Body of pancreas (tissue), 4 donors: ENCODE measurements around the gene JPT1. TPM values are rescaled to one million over a fixed set of nuclear protein-coding genes. Genes with fewer than 3 reads are reported as not detected.
"Not testable (repeated sequence)": the region's sequence is repeated elsewhere in the genome, so short reads cannot be mapped to it uniquely, and the experiment has no call there.

ENCODE experiments used
- ATAC-seq: fragments of 150-250 bp; one replicate; pipeline ENCODE4 v1.9.1; 2016
- DNase-seq, 4 donors: peaks; one replicate each; pipeline ENCODE4 v3.0.0-alpha.2; 2019
- H3K27ac ChIP-seq, 4 donors: fragments of 200-600 bp; sonication (generic); 1 replicate in 3 of 4; 2 replicates in 1 of 4; pipeline versions ENCODE4 v1.5.1 to v1.6.1; 2016 to 2019; ENCODE audit warnings: mild to moderate bottlenecking in 1 of 4, mixed read lengths in 1 of 4, moderate library complexity in 1 of 4
- H3K27me3 ChIP-seq, 2 donors: fragments of 200-600 bp; sonication (generic); one replicate each; pipeline ENCODE4 v1.6.0; 2016; ENCODE audit warnings: mild to moderate bottlenecking in 1 of 2
- H3K36me3 ChIP-seq, 2 donors: fragments of 200-600 bp; sonication (generic); replicated peaks in 1 of 2; 2 replicates each; pipeline ENCODE4 v1.5.1; 2016; ENCODE audit warnings: low read depth in 2 of 2; ENCODE audit not compliant: insufficient read depth in 1 of 2
- H3K4me1 ChIP-seq: fragments of 200-600 bp; sonication (generic); one replicate; pipeline ENCODE4 v1.6.0; 2016
- H3K4me3 ChIP-seq, 2 donors: fragments of 200-600 bp; sonication (generic); 1 replicate in 1 of 2; 2 replicates in 1 of 2; pipeline ENCODE4 v1.5.1; 2016 to 2019
- H3K9me3 ChIP-seq, 3 donors: fragments of 200-600 bp; sonication (generic); 1 replicate in 2 of 3; 2 replicates in 1 of 3; pipeline ENCODE4 v1.5.1; 2016
- CTCF ChIP-seq, 7 experiments: fragments of 450-650 bp in 4 of 7; fragments of 200-600 bp in 3 of 7; sonication (generic) in 3 of 7; IDR thresholded peaks; one replicate each; pipeline ENCODE4 v1.5.1; 2016 to 2019; ENCODE audit warnings: antibody characterized with exemption in 7 of 7
- POLR2A ChIP-seq, 3 donors: fragments of 450-650 bp; IDR thresholded peaks; one replicate each; pipeline ENCODE4 v1.6.1; 2016; ENCODE audit warnings: antibody characterized with exemption in 3 of 3, mild to moderate bottlenecking in 2 of 3
- WGBS, 2 donors: methylation state at CpG; one replicate each; pipeline ENCODE4 v1.1.5; 2017; 5-methylcytosine and 5-hydroxymethylcytosine counted together
- intact Hi-C: fragments of 100-400 bp; cut with DNase I; formaldehyde crosslinking; loops from one replicate; pipeline ENCODE4 v1.15.1; 2023
- total RNA-seq, 2 donors: library from RNA; depleted of rRNA; stranded (reverse); fragments of >200 nt; gene quantifications; one replicate each; pipeline ENCODE4 v1.1.0, GENCODE V29; 2016

JPT1 gene
- total RNA-seq, 2 donors from 2014 or later, result 17.4 to 42.5 TPM

DNA sequence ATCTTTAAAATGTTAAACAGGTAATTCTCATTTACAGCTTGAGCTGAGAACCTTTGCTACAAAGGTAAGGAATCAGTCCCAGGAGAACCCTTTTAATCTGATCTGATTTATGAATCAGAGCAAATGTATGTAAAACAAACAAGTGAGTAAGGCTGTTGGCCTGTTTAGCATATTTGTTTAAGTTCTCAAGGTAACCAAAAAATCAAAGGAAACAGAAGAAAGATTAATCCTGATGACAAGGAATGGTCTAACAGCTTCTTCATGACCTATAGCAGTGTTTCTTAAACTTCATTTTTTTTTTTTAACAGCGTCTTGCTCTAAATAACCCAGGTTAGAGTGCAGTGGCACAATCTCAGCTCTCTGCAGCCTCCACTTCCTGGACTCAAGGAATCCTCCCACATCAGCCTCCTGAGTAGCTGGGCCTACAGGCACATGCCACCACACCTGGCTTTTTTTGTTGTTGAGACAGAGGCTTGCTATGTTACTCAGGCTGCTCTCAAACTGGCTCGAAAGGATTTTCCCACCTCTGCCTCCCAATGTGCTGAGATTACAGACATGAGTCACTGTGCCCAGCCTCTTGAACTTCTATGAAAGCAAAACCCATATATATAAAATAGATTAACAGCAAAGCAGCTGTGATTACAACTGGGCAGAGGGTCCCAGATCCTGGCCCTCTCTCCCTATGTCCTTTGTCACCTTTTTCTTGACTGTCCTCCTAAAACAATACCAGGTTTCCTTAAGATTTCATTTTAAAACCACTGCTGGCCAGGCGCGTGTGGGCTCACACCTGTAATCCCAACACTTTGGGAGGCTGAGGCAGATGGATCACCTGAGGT lies 5.1 kb upstream of the JPT1 start:
- DNase-seq, result no peak
- 91 to 93% methylated on average over 4 of the region's 4 CpGs for WGBS, 2 donors
- Histone ChIP-seq H3K27me3 (no peaks in the 10 kb centered on the region), H3K27ac (no peak overlapping the region), H3K4me3 (no peak overlapping the region), H3K9me3 (no peaks in the 10 kb centered on the region), H3K4me1 (peaks cover 5% of the 10 kb centered on the region), H3K36me3 (no peaks in the 10 kb centered on the region)
- no peak for ATAC-seq
- TF ChIP-seq POLR2A (IDR thresholded peaks at IDR 0.05) (no peak), CTCF (IDR thresholded peaks at IDR 0.05) (no peak)
- intact Hi-C loops, result no loop called here

DNA sequence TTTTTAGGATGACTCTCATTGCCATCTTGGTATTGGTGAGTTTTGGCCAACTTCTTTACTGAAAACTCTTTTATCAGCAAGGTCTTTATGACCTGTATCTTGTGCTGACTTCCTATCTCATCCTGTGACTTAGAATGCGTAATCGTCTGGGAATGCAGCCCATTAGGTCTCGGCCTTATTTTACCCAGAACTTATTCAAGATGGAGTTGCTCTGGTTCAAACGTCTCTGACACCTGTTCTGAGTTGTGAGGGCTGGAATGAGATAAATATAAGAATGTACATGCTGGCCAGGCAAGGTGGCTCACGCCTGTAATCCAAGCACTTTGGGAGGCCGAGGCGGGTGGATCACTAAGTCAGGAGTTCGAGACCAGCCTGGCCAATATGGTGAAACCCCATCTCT lies 4.2 kb upstream of the JPT1 start:
- H3K36me3 ChIP-seq, H3K27ac ChIP-seq, H3K4me3 ChIP-seq, H3K4me1 ChIP-seq, intact Hi-C loops, H3K9me3 ChIP-seq, ATAC-seq, H3K27me3 ChIP-seq, DNase-seq: not testable (repeated sequence)
- WGBS, 2 donors, result 89 to 90% methylated on average over 8 of the region's 8 CpGs

- Histone ChIP-seq H3K36me3 (no peaks in the 10 kb centered on the region), H3K27ac (peak overlapping the region in 1 of 4 donors; percentile 13), H3K9me3 (no peaks in the 10 kb centered on the region), H3K4me3 (no peak overlapping the region), H3K4me1 (peaks cover 16% of the 10 kb centered on the region), H3K27me3 (no peaks in the 10 kb centered on the region)
- no peak for TF ChIP-seq POLR2A (IDR thresholded peaks at IDR 0.05)
- no peak for TF ChIP-seq CTCF (IDR thresholded peaks at IDR 0.05)
- ATAC-seq, result no peak
- DNase-seq, result no peak
- intact Hi-C loops, result no loop called here
- whole genome bisulfite sequencing, 2 donors, result 86 to 87% methylated on average over 3 of the region's 3 CpGs
Measured at GRCh38 chr17:75155191-75155601, 884 bp upstream of the JPT1 start.

- intact Hi-C loops, result no loop called here
- Histone ChIP-seq H3K27me3 (no peaks in the 10 kb centered on the region), H3K4me3 (peak overlapping the region; percentile 44 to 66), H3K4me1 (peaks cover 16% of the 10 kb centered on the region), H3K27ac (peak overlapping the region in 3 of 4 donors; percentile 21 to 81 (median 79)), H3K36me3 (no peaks in the 10 kb centered on the region), H3K9me3 (no peaks in the 10 kb centered on the region)
- DNase-seq (peak in 2 of 4 donors; percentile 23 to 30), ATAC-seq (peak; percentile 4)
- WGBS, 2 donors, result 0 to 1% methylated on average over 3 to 34 of the region's 35 CpGs
- TF ChIP-seq POLR2A (IDR thresholded peaks at IDR 0.05), result no peak
- TF ChIP-seq CTCF (IDR thresholded peaks at IDR 0.05), result no peak
Measured at GRCh38 chr17:75153780-75154194, 525 bp downstream of the JPT1 start.

- ATAC-seq (no peak), DNase-seq (peak; percentile 18 to 24 (median 22))
- WGBS, 2 donors, result 11 to 12% methylated on average over 22 to 28 of the region's 28 CpGs
- Histone ChIP-seq H3K4me1 (peaks cover 16% of the 10 kb centered on the region), H3K36me3 (no peaks in the 10 kb centered on the region), H3K27ac (no peak overlapping the region), H3K9me3 (no peaks in the 10 kb centered on the region), H3K27me3 (no peaks in the 10 kb centered on the region), H3K4me3 (peak overlapping the region in 1 of 2 donors; percentile 66)
- intact Hi-C loops, result no loop called here
- no peak for TF ChIP-seq POLR2A (IDR thresholded peaks at IDR 0.05)
Measured at GRCh38 chr17:75152922-75153779, 1.2 kb downstream of the JPT1 start.
